HL-60 (cell line): ENCODE measurements around the gene NKD2.

ENCODE experiments used
- DNase-seq, 2 experiments: peaks; one replicate each; pipeline ENCODE4 v3.0.0-alpha.2; 2010 to 2020; ENCODE audit warnings: low read depth in 1 of 2, low spot score in 1 of 2
- H3K27ac ChIP-seq: fragments of 250-450 bp; sonication (Bioruptor Pico); replicated peaks from 2 replicates; pipeline ENCODE4 v1.5.1; 2020; ENCODE audit warnings: mild to moderate bottlenecking, moderate library complexity
- H3K27me3 ChIP-seq: fragments of 250-450 bp; sonication (Bioruptor Pico); 2 replicates; pipeline ENCODE4 v1.5.1; 2021; ENCODE audit warnings: mild to moderate bottlenecking, moderate library complexity; ENCODE audit not compliant: insufficient read depth, poor library complexity, severe bottlenecking
- H3K4me3 ChIP-seq: replicated peaks from 2 replicates; pipeline ENCODE4 v1.5.1; 2011; ENCODE audit warnings: mild to moderate bottlenecking, control low read depth, low read length; ENCODE audit not compliant: insufficient read depth
- GABPA ChIP-seq: IDR thresholded peaks from 2 replicates; pipeline ENCODE4 v1.6.1; 2012; ENCODE audit warnings: low read depth
- POLR2AphosphoS5 ChIP-seq: IDR thresholded peaks from 2 replicates; pipeline ENCODE4 v1.6.1; 2012; ENCODE audit warnings: low read depth
- SPI1 ChIP-seq: IDR thresholded peaks from 2 replicates; pipeline ENCODE4 v1.6.1; 2012; ENCODE audit warnings: low read depth, mild to moderate bottlenecking, borderline replicate concordance
- TF ChIP-seq, protein P1 (sequence below): IDR thresholded peaks from 2 replicates; pipeline ENCODE4 v1.6.1; 2012; ENCODE audit warnings: low read depth; ENCODE audit not compliant: insufficient replicate concordance
- TF ChIP-seq, protein P2 (sequence below): IDR thresholded peaks from one replicate; pipeline ENCODE4 v1.5.1; 2011; ENCODE audit warnings: low read length, control low read depth, inconsistent platforms; ENCODE audit not compliant: insufficient read depth

NKD2 gene

DNA sequence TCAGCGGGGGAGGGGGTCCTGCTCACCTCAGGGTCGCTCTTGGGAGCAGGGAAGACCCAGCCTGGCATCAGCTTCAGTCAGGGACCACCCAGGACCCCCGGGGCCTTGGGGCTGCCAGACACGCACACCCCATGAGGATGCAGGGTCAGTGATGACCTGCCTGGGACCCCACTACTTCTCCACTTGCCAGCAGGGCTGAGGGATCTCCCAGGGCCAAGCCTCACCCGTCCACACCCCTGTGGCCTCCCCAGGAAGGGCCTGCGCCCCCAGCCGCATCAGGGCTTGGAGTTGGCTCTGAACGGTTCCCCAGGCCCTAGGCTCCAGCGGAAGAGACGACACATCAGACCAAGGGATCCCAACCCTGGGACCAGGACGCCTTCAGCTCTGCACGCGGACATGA is 69.6 kb downstream of the NKD2 start:
- DNase-seq, result no peak
- TF ChIP-seq, protein P1, sequence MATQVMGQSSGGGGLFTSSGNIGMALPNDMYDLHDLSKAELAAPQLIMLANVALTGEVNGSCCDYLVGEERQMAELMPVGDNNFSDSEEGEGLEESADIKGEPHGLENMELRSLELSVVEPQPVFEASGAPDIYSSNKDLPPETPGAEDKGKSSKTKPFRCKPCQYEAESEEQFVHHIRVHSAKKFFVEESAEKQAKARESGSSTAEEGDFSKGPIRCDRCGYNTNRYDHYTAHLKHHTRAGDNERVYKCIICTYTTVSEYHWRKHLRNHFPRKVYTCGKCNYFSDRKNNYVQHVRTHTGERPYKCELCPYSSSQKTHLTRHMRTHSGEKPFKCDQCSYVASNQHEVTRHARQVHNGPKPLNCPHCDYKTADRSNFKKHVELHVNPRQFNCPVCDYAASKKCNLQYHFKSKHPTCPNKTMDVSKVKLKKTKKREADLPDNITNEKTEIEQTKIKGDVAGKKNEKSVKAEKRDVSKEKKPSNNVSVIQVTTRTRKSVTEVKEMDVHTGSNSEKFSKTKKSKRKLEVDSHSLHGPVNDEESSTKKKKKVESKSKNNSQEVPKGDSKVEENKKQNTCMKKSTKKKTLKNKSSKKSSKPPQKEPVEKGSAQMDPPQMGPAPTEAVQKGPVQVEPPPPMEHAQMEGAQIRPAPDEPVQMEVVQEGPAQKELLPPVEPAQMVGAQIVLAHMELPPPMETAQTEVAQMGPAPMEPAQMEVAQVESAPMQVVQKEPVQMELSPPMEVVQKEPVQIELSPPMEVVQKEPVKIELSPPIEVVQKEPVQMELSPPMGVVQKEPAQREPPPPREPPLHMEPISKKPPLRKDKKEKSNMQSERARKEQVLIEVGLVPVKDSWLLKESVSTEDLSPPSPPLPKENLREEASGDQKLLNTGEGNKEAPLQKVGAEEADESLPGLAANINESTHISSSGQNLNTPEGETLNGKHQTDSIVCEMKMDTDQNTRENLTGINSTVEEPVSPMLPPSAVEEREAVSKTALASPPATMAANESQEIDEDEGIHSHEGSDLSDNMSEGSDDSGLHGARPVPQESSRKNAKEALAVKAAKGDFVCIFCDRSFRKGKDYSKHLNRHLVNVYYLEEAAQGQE, result no peak
- TF ChIP-seq SPI1 (no peak), GABPA (no peak), POLR2AphosphoS5 (no peak)
- TF ChIP-seq, protein P2, sequence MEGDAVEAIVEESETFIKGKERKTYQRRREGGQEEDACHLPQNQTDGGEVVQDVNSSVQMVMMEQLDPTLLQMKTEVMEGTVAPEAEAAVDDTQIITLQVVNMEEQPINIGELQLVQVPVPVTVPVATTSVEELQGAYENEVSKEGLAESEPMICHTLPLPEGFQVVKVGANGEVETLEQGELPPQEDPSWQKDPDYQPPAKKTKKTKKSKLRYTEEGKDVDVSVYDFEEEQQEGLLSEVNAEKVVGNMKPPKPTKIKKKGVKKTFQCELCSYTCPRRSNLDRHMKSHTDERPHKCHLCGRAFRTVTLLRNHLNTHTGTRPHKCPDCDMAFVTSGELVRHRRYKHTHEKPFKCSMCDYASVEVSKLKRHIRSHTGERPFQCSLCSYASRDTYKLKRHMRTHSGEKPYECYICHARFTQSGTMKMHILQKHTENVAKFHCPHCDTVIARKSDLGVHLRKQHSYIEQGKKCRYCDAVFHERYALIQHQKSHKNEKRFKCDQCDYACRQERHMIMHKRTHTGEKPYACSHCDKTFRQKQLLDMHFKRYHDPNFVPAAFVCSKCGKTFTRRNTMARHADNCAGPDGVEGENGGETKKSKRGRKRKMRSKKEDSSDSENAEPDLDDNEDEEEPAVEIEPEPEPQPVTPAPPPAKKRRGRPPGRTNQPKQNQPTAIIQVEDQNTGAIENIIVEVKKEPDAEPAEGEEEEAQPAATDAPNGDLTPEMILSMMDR, result no peak
- no peaks in the 10 kb centered on the region for H3K27me3 ChIP-seq
- H3K4me3 ChIP-seq, result no peak overlapping the region
- no peak overlapping the region for H3K27ac ChIP-seq

GRCh38 chr5:1078851-1079250 is 70.2 kb downstream of the NKD2 start:
- TF ChIP-seq, protein P1, result no peak
- TF ChIP-seq POLR2AphosphoS5 (no peak), GABPA (no peak), SPI1 (no peak)
- TF ChIP-seq, protein P2, result no peak
- no peak overlapping the region for H3K4me3 ChIP-seq
- no peaks in the 10 kb centered on the region for H3K27me3 ChIP-seq

GRCh38 chr5:1079486-1079885 is 70.9 kb downstream of the NKD2 start:
- Histone ChIP-seq H3K4me3 (no peak overlapping the region), H3K27me3 (no peaks in the 10 kb centered on the region), H3K27ac (no peak overlapping the region)
- no peak for TF ChIP-seq GABPA
- no peak for DNase-seq

More at GRCh38 chr5:1078851-1079250, 70.2 kb downstream of the NKD2 start:
- H3K27ac ChIP-seq, result no peak overlapping the region
- DNase-seq, result no peak

- no peak for DNase-seq
- no peaks in the 10 kb centered on the region for H3K27me3 ChIP-seq
Observed at GRCh38 chr5:1079961-1080360, 71.4 kb downstream of the NKD2 start.

More at GRCh38 chr5:1079961-1080360, 71.4 kb downstream of the NKD2 start:
- Histone ChIP-seq H3K27ac (no peak overlapping the region), H3K4me3 (no peak overlapping the region)
- TF ChIP-seq, protein P2, result no peak
